ENCODE results near the gene PIGW. TPM values are rescaled to one million over a fixed set of nuclear protein-coding genes. Genes with fewer than 3 reads are reported as not detected.

The PIGW gene
- polyA plus RNA-seq, 1 donor from 2014 or later: 5.4 TPM

- H3K27ac ChIP-seq (ENCODE audit: low read length): no peak overlapping the region
Measured at GRCh38 chr17:36504156-36504545, 30.6 kb upstream of the PIGW start.

GRCh38 chr17:36505171-36505570 is 29.6 kb upstream of the PIGW start:
- H2AFZ ChIP-seq (ENCODE audit: low read depth, low read length): no peak overlapping the region
- no peaks in the 10 kb centered on the region for H3K9me3 ChIP-seq (ENCODE audit: low read length)
- H3K4me2 ChIP-seq (ENCODE audit: low read length): no peak overlapping the region
- no peaks in the 10 kb centered on the region for H3K27me3 ChIP-seq (ENCODE audit: insufficient read depth, low read depth, low read length)
- H3K9ac ChIP-seq (ENCODE audit: low read length): no peak overlapping the region
- no peak overlapping the region for H3K4me3 ChIP-seq (ENCODE audit: low read length)
- no peak overlapping the region for H3K27ac ChIP-seq (ENCODE audit: low read length)
- no peaks in the 10 kb centered on the region for H3K36me3 ChIP-seq (ENCODE audit: insufficient read depth, low read length)
- H3K9me2 ChIP-seq (ENCODE audit: insufficient read depth, low read length): no peaks in the 10 kb centered on the region
- no peaks in the 10 kb centered on the region for H4K20me1 ChIP-seq (ENCODE audit: insufficient read depth)
- no peaks in the 10 kb centered on the region for H3F3A ChIP-seq (ENCODE audit: insufficient read depth, low read length, poor library complexity, severe bottlenecking)
- no peaks in the 10 kb centered on the region for H3K79me2 ChIP-seq (replicated peaks; ENCODE audit: insufficient read depth, low read length)
- TF ChIP-seq EP300 (conservative IDR thresholded peaks at IDR 0.05; ENCODE audit: poor library complexity, severe bottlenecking) (no peak), REST (IDR thresholded peaks at IDR 0.05; ENCODE audit: borderline replicate concordance) (no peak), MXI1 (conservative IDR thresholded peaks at IDR 0.05; ENCODE audit: poor library complexity, severe bottlenecking) (no peak), SMC3 (conservative IDR thresholded peaks at IDR 0.05; ENCODE audit: poor library complexity) (no peak), RAD21 (conservative IDR thresholded peaks at IDR 0.05) (no peak), POLR2AphosphoS5 (IDR thresholded peaks at IDR 0.05) (no peak), EZH2 (IDR thresholded peaks at IDR 0.05; ENCODE audit: borderline replicate concordance, insufficient read depth, low read length, poor library complexity, severe bottlenecking) (no peak)
- TF ChIP-seq, protein P1, sequence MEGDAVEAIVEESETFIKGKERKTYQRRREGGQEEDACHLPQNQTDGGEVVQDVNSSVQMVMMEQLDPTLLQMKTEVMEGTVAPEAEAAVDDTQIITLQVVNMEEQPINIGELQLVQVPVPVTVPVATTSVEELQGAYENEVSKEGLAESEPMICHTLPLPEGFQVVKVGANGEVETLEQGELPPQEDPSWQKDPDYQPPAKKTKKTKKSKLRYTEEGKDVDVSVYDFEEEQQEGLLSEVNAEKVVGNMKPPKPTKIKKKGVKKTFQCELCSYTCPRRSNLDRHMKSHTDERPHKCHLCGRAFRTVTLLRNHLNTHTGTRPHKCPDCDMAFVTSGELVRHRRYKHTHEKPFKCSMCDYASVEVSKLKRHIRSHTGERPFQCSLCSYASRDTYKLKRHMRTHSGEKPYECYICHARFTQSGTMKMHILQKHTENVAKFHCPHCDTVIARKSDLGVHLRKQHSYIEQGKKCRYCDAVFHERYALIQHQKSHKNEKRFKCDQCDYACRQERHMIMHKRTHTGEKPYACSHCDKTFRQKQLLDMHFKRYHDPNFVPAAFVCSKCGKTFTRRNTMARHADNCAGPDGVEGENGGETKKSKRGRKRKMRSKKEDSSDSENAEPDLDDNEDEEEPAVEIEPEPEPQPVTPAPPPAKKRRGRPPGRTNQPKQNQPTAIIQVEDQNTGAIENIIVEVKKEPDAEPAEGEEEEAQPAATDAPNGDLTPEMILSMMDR (IDR thresholded peaks at IDR 0.05; ENCODE audit: poor library complexity, severe bottlenecking): no peak

More at GRCh38 chr17:36504156-36504545, 30.6 kb upstream of the PIGW start:
- TF ChIP-seq REST (IDR thresholded peaks at IDR 0.05; ENCODE audit: borderline replicate concordance) (no peak), MXI1 (conservative IDR thresholded peaks at IDR 0.05; ENCODE audit: poor library complexity, severe bottlenecking) (no peak), TAF1 (IDR thresholded peaks at IDR 0.05; ENCODE audit: low read depth) (no peak), EZH2 (IDR thresholded peaks at IDR 0.05; ENCODE audit: borderline replicate concordance, insufficient read depth, low read length, poor library complexity, severe bottlenecking) (no peak), RAD21 (conservative IDR thresholded peaks at IDR 0.05) (no peak), POLR2AphosphoS5 (IDR thresholded peaks at IDR 0.05) (no peak), SMC3 (conservative IDR thresholded peaks at IDR 0.05; ENCODE audit: poor library complexity) (no peak), EP300 (conservative IDR thresholded peaks at IDR 0.05; ENCODE audit: poor library complexity, severe bottlenecking) (no peak)
- TF ChIP-seq, protein P1 (IDR thresholded peaks at IDR 0.05; ENCODE audit: poor library complexity, severe bottlenecking): no peak
- Histone ChIP-seq H3K4me3 (ENCODE audit: low read length) (no peak overlapping the region), H3K9me2 (ENCODE audit: insufficient read depth, low read length) (no peaks in the 10 kb centered on the region), H2AFZ (ENCODE audit: low read depth, low read length) (no peak overlapping the region), H3K27me3 (ENCODE audit: insufficient read depth, low read depth, low read length) (no peaks in the 10 kb centered on the region), H3F3A (ENCODE audit: insufficient read depth, low read length, poor library complexity, severe bottlenecking) (no peaks in the 10 kb centered on the region), H4K20me1 (ENCODE audit: insufficient read depth) (no peaks in the 10 kb centered on the region), H3K4me2 (ENCODE audit: low read length) (no peak overlapping the region), H3K9me3 (ENCODE audit: low read length) (no peaks in the 10 kb centered on the region), H3K36me3 (ENCODE audit: insufficient read depth, low read length) (no peaks in the 10 kb centered on the region), H3K79me2 (replicated peaks; ENCODE audit: insufficient read depth, low read length) (no peaks in the 10 kb centered on the region), H3K9ac (ENCODE audit: low read length) (no peak overlapping the region)
